HG03354 (cell line): ENCODE measurements around the gene RP2.

Experiments used
- ATAC-seq: cut with Tn5 transposase; IDR thresholded peaks from one replicate; pipeline ENCODE4 v1.9.1; 2021; ENCODE audit warnings: mild to moderate bottlenecking; ENCODE audit not compliant: unreplicated experiment, poor library complexity, severe bottlenecking

The RP2 gene

GRCh38 chrX:46840946-46841345 is 4.1 kb downstream of the RP2 start:
- no peak for ATAC-seq

- ATAC-seq, result no peak
These were observed 4.5 kb downstream of the RP2 start for GRCh38 chrX:46841346-46841745.

- ATAC-seq, result no peak
These were observed 8.1 kb downstream of the RP2 start for GRCh38 chrX:46844913-46845312.

- ATAC-seq, result no peak
These were observed 13.1 kb downstream of the RP2 start for GRCh38 chrX:46849933-46850332.

- ATAC-seq, result no peak
These were observed 13.9 kb downstream of the RP2 start for GRCh38 chrX:46850771-46851170.

GRCh38 chrX:46856483-46856882 is 19.6 kb downstream of the RP2 start:
- ATAC-seq, result no peak

GRCh38 chrX:46860557-46860956 is 23.7 kb downstream of the RP2 start:
- ATAC-seq, result no peak

GRCh38 chrX:46863072-46863471 is 26.2 kb downstream of the RP2 start:
- no peak for ATAC-seq

GRCh38 chrX:46864606-46865005 is 27.8 kb downstream of the RP2 start:
- no peak for ATAC-seq

- no peak for ATAC-seq
These were observed 28.4 kb downstream of the RP2 start for GRCh38 chrX:46865281-46865680.

GRCh38 chrX:46866726-46867125 is 29.9 kb downstream of the RP2 start:
- ATAC-seq, result no peak

- no peak for ATAC-seq
These were observed 36.9 kb downstream of the RP2 start for GRCh38 chrX:46873746-46874145.

- ATAC-seq, result no peak
These were observed 40.1 kb downstream of the RP2 start for GRCh38 chrX:46876901-46877300.

GRCh38 chrX:46882266-46882665 is 45.4 kb downstream of the RP2 start:
- ATAC-seq, result no peak

- no peak for ATAC-seq
These were observed 48.0 kb downstream of the RP2 start for GRCh38 chrX:46884799-46885198.

GRCh38 chrX:46898207-46898606 is 61.4 kb downstream of the RP2 start:
- no peak for ATAC-seq

GRCh38 chrX:46903458-46904242 is 66.8 kb downstream of the RP2 start:
- peak; percentile 88 for ATAC-seq

GRCh38 chrX:46904626-46905025 is 67.8 kb downstream of the RP2 start:
- no peak for ATAC-seq

- no peak for ATAC-seq
These were observed 73.6 kb downstream of the RP2 start for GRCh38 chrX:46910415-46910814.

- ATAC-seq, result peak; percentile 39
These were observed 75.3 kb downstream of the RP2 start, which contains the start of gene JADE3 for GRCh38 chrX:46912098-46912602. JADE3 (plus strand) TSS chrX:46912421; CDS start chrX:46984895, 72,474 bp downstream.

- peak; percentile 66 for ATAC-seq
These were observed 76.0 kb downstream of the RP2 start for GRCh38 chrX:46912603-46913491.
